Thyroid gland (tissue), 4 donors: ENCODE data around the gene LGI2. TPM values are rescaled to one million over a fixed set of nuclear protein-coding genes. Genes with fewer than 3 reads are reported as not detected.
"Not testable (repeated sequence)": the region's sequence is repeated elsewhere in the genome, so short reads cannot be mapped to it uniquely, and the experiment has no call there.

ENCODE experiments used
- DNase-seq, 2 donors: peaks; one replicate each; pipeline ENCODE4 v3.0.0-alpha.2; 2019
- H3K27ac ChIP-seq, 3 donors: fragments of 200-600 bp; sonication (generic); 1 replicate in 2 of 3; 2 replicates in 1 of 3; pipeline ENCODE4 v1.5.1; 2016 to 2019; ENCODE audit warnings: mild to moderate bottlenecking in 1 of 3, moderate library complexity in 1 of 3
- H3K27me3 ChIP-seq: fragments of 200-600 bp; sonication (generic); one replicate; pipeline ENCODE4 v1.5.1; 2019
- H3K36me3 ChIP-seq, 2 donors: fragments of 200-600 bp; sonication (generic); one replicate each; pipeline ENCODE4 v1.5.1; 2016 to 2019
- H3K4me1 ChIP-seq, 2 donors: fragments of 200-600 bp; sonication (generic); one replicate each; pipeline ENCODE4 v1.5.1; 2017 to 2019
- H3K4me3 ChIP-seq, 3 donors: fragments of 200-600 bp; sonication (generic); replicated peaks in 1 of 3; 1 replicate in 2 of 3; 2 replicates in 1 of 3; pipeline ENCODE4 v1.5.1; 2016; ENCODE audit warnings: mild to moderate bottlenecking in 1 of 3
- H3K9me3 ChIP-seq: fragments of 200-600 bp; sonication (generic); one replicate; pipeline ENCODE4 v1.5.1; 2017
- POLR2A ChIP-seq, 2 donors: fragments of 450-650 bp; IDR thresholded peaks; one replicate each; pipeline ENCODE4 v1.6.1; 2017; ENCODE audit warnings: antibody characterized with exemption in 2 of 2, mild to moderate bottlenecking in 2 of 2, moderate library complexity in 1 of 2
- WGBS, 2 donors: methylation state at CpG; one replicate each; pipeline ENCODE4 v1.1.5; 2017; 5-methylcytosine and 5-hydroxymethylcytosine counted together
- intact Hi-C: fragments of 100-400 bp; cut with DNase I; formaldehyde crosslinking; loops from one replicate; pipeline ENCODE4 v1.15.1; 2023
- total RNA-seq, 4 donors: library from RNA; depleted of rRNA; stranded (reverse); fragments of >200 nt; gene quantifications; one replicate each; pipeline ENCODE4 v1.2.3, GENCODE V29; 2016
- TF ChIP-seq, protein P1 (sequence below), 6 experiments: fragments of 200-600 bp in 3 of 6; fragments of 450-650 bp in 3 of 6; sonication (generic) in 3 of 6; IDR thresholded peaks; one replicate each; pipeline ENCODE4 v1.5.1; 2016 to 2019; ENCODE audit warnings: antibody characterized with exemption in 6 of 6, mild to moderate bottlenecking in 2 of 6, inconsistent platforms in 1 of 6, moderate library complexity in 1 of 6

Gene LGI2
- total RNA-seq, 4 donors from 2014 or later, result 0.45 to 3.7 (median 2.2) TPM

DNA sequence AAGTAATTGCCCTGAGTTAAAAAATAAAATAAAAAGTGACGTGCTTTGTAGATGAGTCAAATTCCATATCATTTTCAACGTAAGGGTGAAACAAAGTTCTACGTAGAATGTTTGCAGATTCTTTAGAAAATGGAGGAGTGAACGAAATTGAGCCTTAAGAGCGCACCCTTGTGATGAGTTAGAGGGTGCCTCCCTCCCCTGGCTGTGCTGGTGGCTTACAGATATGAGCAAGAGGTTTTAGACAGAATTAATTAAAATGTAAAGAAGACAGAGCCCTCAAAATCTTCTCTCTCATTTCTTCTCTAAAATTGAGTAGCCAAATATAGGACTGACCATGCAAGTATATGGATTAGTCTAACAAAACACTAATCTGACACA lies 30.2 kb upstream of the LGI2 start:
- Histone ChIP-seq H3K9me3 (no peaks in the 10 kb centered on the region), H3K27ac (no peak overlapping the region), H3K4me1 (peaks cover 5 to 8% of the 10 kb centered on the region in 2 donors), H3K4me3 (no peak overlapping the region), H3K27me3 (no peaks in the 10 kb centered on the region), H3K36me3 (no peaks in the 10 kb centered on the region)
- TF ChIP-seq, protein P1, sequence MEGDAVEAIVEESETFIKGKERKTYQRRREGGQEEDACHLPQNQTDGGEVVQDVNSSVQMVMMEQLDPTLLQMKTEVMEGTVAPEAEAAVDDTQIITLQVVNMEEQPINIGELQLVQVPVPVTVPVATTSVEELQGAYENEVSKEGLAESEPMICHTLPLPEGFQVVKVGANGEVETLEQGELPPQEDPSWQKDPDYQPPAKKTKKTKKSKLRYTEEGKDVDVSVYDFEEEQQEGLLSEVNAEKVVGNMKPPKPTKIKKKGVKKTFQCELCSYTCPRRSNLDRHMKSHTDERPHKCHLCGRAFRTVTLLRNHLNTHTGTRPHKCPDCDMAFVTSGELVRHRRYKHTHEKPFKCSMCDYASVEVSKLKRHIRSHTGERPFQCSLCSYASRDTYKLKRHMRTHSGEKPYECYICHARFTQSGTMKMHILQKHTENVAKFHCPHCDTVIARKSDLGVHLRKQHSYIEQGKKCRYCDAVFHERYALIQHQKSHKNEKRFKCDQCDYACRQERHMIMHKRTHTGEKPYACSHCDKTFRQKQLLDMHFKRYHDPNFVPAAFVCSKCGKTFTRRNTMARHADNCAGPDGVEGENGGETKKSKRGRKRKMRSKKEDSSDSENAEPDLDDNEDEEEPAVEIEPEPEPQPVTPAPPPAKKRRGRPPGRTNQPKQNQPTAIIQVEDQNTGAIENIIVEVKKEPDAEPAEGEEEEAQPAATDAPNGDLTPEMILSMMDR (IDR thresholded peaks at IDR 0.05), result no peak
- no peak for TF ChIP-seq POLR2A (IDR thresholded peaks at IDR 0.05)
- intact Hi-C loops, result no loop called here
- DNase-seq, result no peak
- WGBS, 2 donors, result 79 to 89% methylated on average over 5 of the region's 5 CpGs

DNA sequence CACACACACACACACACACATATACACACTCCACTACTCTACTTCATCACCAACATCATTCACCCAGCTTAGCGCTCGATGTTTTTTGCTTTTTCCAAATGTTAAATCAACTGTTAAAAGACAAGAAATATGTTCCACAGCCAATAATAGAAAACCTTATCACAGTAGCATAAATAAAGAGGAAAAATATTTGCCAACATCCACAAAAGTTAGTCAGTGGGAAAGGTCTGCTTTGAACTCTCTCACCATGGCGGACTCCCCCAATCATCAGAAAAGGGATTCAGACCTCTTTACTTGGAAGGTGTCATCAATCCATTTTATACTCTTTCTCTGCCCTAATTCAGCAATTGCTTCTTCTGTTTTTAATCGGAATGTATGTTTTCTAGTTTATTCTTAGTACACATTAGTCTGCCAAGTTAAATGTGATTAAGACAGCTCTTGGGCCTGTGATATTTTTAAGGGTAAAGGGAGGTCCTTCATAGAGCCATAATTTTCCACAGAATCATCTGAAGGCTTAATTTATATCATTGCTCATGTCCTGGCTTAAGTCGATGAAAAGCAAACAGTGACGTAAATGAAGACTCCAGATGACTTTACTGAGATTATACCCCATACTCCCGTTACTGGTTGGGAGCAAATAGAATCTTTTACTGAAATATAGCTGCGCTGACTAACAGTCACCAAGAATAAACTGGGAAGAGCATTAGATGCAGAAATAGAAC lies 29.7 kb upstream of the LGI2 start:
- H3K4me1 ChIP-seq, result peaks cover 4% of the 10 kb centered on the region in 2 donors
- no peaks in the 10 kb centered on the region for H3K36me3 ChIP-seq
- WGBS, 2 donors, result 76 to 81% methylated on average over 8 of the region's 8 CpGs
- no peak for DNase-seq
- TF ChIP-seq, protein P1 (IDR thresholded peaks at IDR 0.05), result no peak
- no peak for TF ChIP-seq POLR2A (IDR thresholded peaks at IDR 0.05)
- intact Hi-C loops, result no loop called here
- H3K9me3 ChIP-seq, result no peaks in the 10 kb centered on the region
- no peak overlapping the region for H3K4me3 ChIP-seq
- H3K27ac ChIP-seq, result no peak overlapping the region
- H3K27me3 ChIP-seq, result no peaks in the 10 kb centered on the region

DNA sequence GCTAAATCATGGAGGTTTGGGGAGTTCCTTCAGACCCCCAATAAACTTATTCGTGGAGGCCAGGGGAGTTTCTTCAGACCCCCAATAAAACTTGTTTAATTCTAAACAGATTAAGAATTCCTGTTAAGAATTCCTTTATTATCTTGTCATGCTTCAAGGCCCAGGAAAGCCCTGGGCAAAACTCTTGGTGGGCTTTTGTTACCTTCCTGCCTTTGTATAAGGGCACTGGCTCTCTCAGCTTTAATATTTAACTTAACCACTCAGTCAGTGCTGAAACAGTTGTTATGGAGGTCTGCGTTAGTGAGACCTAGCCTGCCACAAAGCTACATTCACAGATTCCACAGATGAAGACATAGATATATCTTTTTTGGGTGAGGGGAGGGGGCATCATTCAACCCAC lies 29.0 kb upstream of the LGI2 start:
- Histone ChIP-seq H3K27me3 (no peaks in the 10 kb centered on the region), H3K36me3 (no peaks in the 10 kb centered on the region), H3K27ac (no peak overlapping the region), H3K4me3 (no peak overlapping the region), H3K9me3 (no peaks in the 10 kb centered on the region), H3K4me1 (no peaks in the 10 kb centered on the region)
- intact Hi-C loops, result no loop called here
- TF ChIP-seq POLR2A (IDR thresholded peaks at IDR 0.05), result no peak
- TF ChIP-seq, protein P1 (IDR thresholded peaks at IDR 0.05), result no peak
- WGBS, 2 donors, result 95 to 100% methylated on average over 2 of the region's 2 CpGs
- no peak for DNase-seq

DNA sequence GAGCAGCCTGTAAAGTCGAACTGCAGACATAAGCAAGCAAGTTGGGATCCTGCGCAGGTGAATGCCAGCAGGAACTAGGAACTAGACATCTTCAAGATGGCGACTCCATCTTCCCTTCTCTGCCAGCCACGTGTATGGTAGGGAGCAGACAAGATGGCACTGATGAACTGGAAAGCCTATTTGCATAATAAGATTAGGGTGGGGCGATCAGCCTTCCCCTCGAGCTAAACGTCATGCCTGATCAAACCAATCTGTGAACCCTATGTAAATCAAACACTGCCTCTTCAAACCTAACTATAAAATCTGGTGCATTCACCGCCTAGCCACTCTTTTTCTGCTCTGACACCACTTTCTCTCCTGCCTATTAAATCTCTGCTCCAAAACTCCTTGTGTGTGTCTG lies 28.1 kb upstream of the LGI2 start:
- Histone ChIP-seq H3K4me3 (no peak overlapping the region), H3K4me1 (no peaks in the 10 kb centered on the region), H3K27ac (no peak overlapping the region), H3K27me3 (no peaks in the 10 kb centered on the region), H3K36me3 (no peaks in the 10 kb centered on the region), H3K9me3 (no peaks in the 10 kb centered on the region)
- intact Hi-C loops, result no loop called here
- TF ChIP-seq, protein P1 (IDR thresholded peaks at IDR 0.05), result no peak
- no peak for TF ChIP-seq POLR2A (IDR thresholded peaks at IDR 0.05)
- WGBS, 2 donors, result 89 to 93% methylated on average over 8 of the region's 8 CpGs
- DNase-seq, result no peak

DNA sequence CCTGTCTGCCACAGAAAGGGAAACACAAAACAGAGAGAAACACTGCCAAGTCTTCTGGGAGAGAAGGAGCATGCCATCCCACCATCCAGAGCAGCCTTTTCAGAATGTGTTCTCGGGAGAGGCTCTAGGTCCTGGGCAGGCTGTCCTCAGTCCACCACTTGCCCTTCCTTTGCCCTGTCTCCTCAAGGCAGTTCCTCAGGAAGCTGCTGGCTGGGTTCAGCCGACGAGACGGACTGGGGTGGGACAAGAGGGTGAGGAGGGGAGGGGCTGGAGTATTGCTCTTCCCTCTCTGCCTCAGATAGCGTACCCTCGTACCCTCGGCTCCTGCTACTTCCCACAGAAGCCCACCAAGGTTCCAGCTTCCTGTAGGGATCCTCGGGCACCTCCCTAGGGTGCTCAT lies 26.6 kb upstream of the LGI2 start:
- H3K9me3 ChIP-seq, result no peaks in the 10 kb centered on the region
- H3K4me1 ChIP-seq, result no peaks in the 10 kb centered on the region
- H3K27me3 ChIP-seq, result no peaks in the 10 kb centered on the region
- no peak overlapping the region for H3K27ac ChIP-seq
- intact Hi-C loops, result no loop called here
- TF ChIP-seq, protein P1 (IDR thresholded peaks at IDR 0.05), result no peak
- no peak for TF ChIP-seq POLR2A (IDR thresholded peaks at IDR 0.05)
- H3K36me3 ChIP-seq, result no peaks in the 10 kb centered on the region
- no peak for DNase-seq
- WGBS, 2 donors, result 65 to 79% methylated on average over 7 to 8 of the region's 8 CpGs
- H3K4me3 ChIP-seq, result no peak overlapping the region

DNA sequence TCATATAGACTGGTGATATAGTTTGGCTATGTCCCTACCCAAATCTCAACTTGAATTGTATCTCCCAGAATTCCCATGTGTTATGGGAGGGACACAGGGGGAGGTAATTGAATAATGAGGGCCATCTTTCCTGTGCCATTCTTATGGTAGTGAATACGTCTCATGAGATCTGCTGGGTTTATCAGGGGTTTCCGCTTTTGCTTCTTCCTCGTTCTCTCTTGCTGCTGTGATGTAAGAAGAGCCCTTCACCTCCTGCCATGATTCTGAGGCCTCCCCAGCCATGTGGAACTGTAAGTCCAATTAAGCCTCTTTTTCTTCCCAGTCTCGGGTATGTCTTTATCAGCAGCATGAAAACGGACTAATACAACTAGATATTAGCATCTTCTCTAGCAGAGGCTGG lies 21.3 kb upstream of the LGI2 start:
- H3K9me3 ChIP-seq, intact Hi-C loops, H3K36me3 ChIP-seq, H3K4me3 ChIP-seq, DNase-seq, H3K4me1 ChIP-seq, H3K27me3 ChIP-seq, H3K27ac ChIP-seq: not testable (repeated sequence)
- WGBS, 2 donors, result 92 to 96% methylated on average over 5 of the region's 5 CpGs
